Left ventricle myocardium inferior (tissue), 1 donor: ENCODE results near the gene STAMBP. TPM values are rescaled to one million over a fixed set of nuclear protein-coding genes. Genes with fewer than 3 reads are reported as not detected.

ENCODE experiments used
- DNase-seq: peaks from one replicate; pipeline ENCODE4 v3.0.0-alpha.2; 2020
- H3K27ac ChIP-seq: fragments of 200-600 bp; replicated peaks from 2 replicates; pipeline ENCODE4 v1.8.0; 2021
- H3K27me3 ChIP-seq: fragments of 200-600 bp; 2 replicates; pipeline ENCODE4 v1.8.0; 2021; ENCODE audit warnings: low read depth
- H3K36me3 ChIP-seq: fragments of 200-600 bp; 2 replicates; pipeline ENCODE4 v1.8.0; 2021
- H3K4me1 ChIP-seq: fragments of 200-600 bp; 2 replicates; pipeline ENCODE4 v1.8.0; 2021
- H3K4me3 ChIP-seq: fragments of 200-600 bp; 2 replicates; pipeline ENCODE4 v1.8.0; 2021; ENCODE audit warnings: mild to moderate bottlenecking, moderate library complexity
- H3K9me3 ChIP-seq: fragments of 200-600 bp; replicated peaks from 2 replicates; pipeline ENCODE4 v1.8.0; 2021
- CTCF ChIP-seq: fragments of 200-600 bp; IDR thresholded peaks from 2 replicates; pipeline ENCODE4 v1.8.0; 2021; ENCODE audit warnings: antibody characterized with exemption, mild to moderate bottlenecking, borderline replicate concordance
- intact Hi-C: fragments of 100-400 bp; cut with micrococcal nuclease; formaldehyde crosslinking; loops from one replicate; pipeline ENCODE4 v1.11.0; 2022
- total RNA-seq: library from RNA; stranded (reverse); fragmentation: NEBNext Ultra II Directional; extraction: Animal tissue kit (Norgen Biotek cat#: 25700); gene quantifications from one replicate; pipeline ENCODE4 v1.2.1, GENCODE V29; 2021
- donor health status: DM: no; HTN: yes; CAD: no; lungs with severe emphysema.

Gene STAMBP
- total RNA-seq, 1 donor from 2014 or later, result 35.5 TPM

- peak; percentile 50 for TF ChIP-seq CTCF
- peaks cover 2% of the 10 kb centered on the region for H3K27me3 ChIP-seq
- no peak for DNase-seq
- H3K9me3 ChIP-seq, result no peaks in the 10 kb centered on the region
- H3K4me3 ChIP-seq, result no peak overlapping the region
- H3K36me3 ChIP-seq, result no peaks in the 10 kb centered on the region
- intact Hi-C loops, result no loop called here
- no peak overlapping the region for H3K27ac ChIP-seq
- no peaks in the 10 kb centered on the region for H3K4me1 ChIP-seq
Observed at GRCh38 chr2:73907840-73908452, 79.2 kb downstream of the STAMBP start.

GRCh38 chr2:73908689-73909652 is 80.2 kb downstream of the STAMBP start:
- no peaks in the 10 kb centered on the region for H3K36me3 ChIP-seq
- no peak overlapping the region for H3K27ac ChIP-seq
- no peak for DNase-seq
- H3K4me3 ChIP-seq, result no peak overlapping the region
- intact Hi-C loops, result no loop called here
- H3K4me1 ChIP-seq, result no peaks in the 10 kb centered on the region
- H3K9me3 ChIP-seq, result no peaks in the 10 kb centered on the region
- no peak for TF ChIP-seq CTCF
- no peaks in the 10 kb centered on the region for H3K27me3 ChIP-seq

GRCh38 chr2:73910873-73911547 is 82.2 kb downstream of the STAMBP start:
- intact Hi-C loops, result no loop called here
- Histone ChIP-seq H3K4me3 (no peak overlapping the region), H3K4me1 (no peaks in the 10 kb centered on the region), H3K27ac (no peak overlapping the region), H3K9me3 (no peaks in the 10 kb centered on the region), H3K27me3 (peaks cover 7% of the 10 kb centered on the region), H3K36me3 (no peaks in the 10 kb centered on the region)
- no peak for DNase-seq
- no peak for TF ChIP-seq CTCF

- DNase-seq, result no peak
- no peak for TF ChIP-seq CTCF
- H3K4me1 ChIP-seq, result no peaks in the 10 kb centered on the region
- no peak overlapping the region for H3K27ac ChIP-seq
- intact Hi-C loops, result no loop called here
- no peaks in the 10 kb centered on the region for H3K9me3 ChIP-seq
- H3K27me3 ChIP-seq, result peaks cover 13% of the 10 kb centered on the region
- no peak overlapping the region for H3K4me3 ChIP-seq
- H3K36me3 ChIP-seq, result no peaks in the 10 kb centered on the region
Observed at GRCh38 chr2:73911548-73912208, 82.9 kb downstream of the STAMBP start.

- Histone ChIP-seq H3K27me3 (peaks cover 25% of the 10 kb centered on the region), H3K9me3 (no peaks in the 10 kb centered on the region), H3K36me3 (no peaks in the 10 kb centered on the region), H3K4me3 (no peak overlapping the region), H3K27ac (no peak overlapping the region), H3K4me1 (no peaks in the 10 kb centered on the region)
- no peak for DNase-seq
- TF ChIP-seq CTCF, result no peak
- intact Hi-C loops, result no loop called here
Observed at GRCh38 chr2:73913414-73914054, 84.8 kb downstream of the STAMBP start.
